Large intestine (tissue), 3 donors: ENCODE data around the gene DDR1. TPM values are rescaled to one million over a fixed set of nuclear protein-coding genes. Genes with fewer than 3 reads are reported as not detected.
A peak's percentile ranks its signal among the peaks of the same experiment; 100 is the strongest.
"Not testable (repeated sequence)": the region's sequence is repeated elsewhere in the genome, so short reads cannot be mapped to it uniquely, and the experiment has no call there.

Experiments used
- DNase-seq, 2 donors: peaks; one replicate each; pipeline versions ENCODE4 v3.0.0 to v3.0.0-alpha.2; 2013
- H3K27ac ChIP-seq: one replicate; pipeline ENCODE4 v1.5.1; 2013; ENCODE audit warnings: low read length
- H3K27me3 ChIP-seq: 2 replicates; pipeline ENCODE4 v1.6.1; 2013; ENCODE audit warnings: low read length; ENCODE audit not compliant: control insufficient read depth, insufficient read depth
- H3K36me3 ChIP-seq: 2 replicates; pipeline ENCODE4 v1.6.1; 2013; ENCODE audit warnings: low read length; ENCODE audit not compliant: control insufficient read depth, insufficient read depth
- H3K4me1 ChIP-seq: one replicate; pipeline ENCODE4 v1.6.1; 2013; ENCODE audit warnings: low read length; ENCODE audit not compliant: control insufficient read depth, insufficient read depth
- H3K4me3 ChIP-seq: one replicate; pipeline ENCODE4 v1.5.1; 2013; ENCODE audit warnings: low read length
- H3K9me3 ChIP-seq: one replicate; pipeline ENCODE4 v1.6.1; 2013; ENCODE audit warnings: mild to moderate bottlenecking, low read depth, low read length, moderate library complexity; ENCODE audit not compliant: control insufficient read depth
- WGBS: methylation state at CpG from one replicate; pipeline ENCODE4 v1.1.5; 2013; ENCODE audit warnings: low lambda C conversion rate; ENCODE audit not compliant: insufficient coverage; 5-methylcytosine and 5-hydroxymethylcytosine counted together
- polyA plus RNA-seq: library from polyadenylated mRNA; unstranded; fragments of 120-200 nt; gene quantifications from one replicate; pipeline ENCODE4 v1.2.1, GENCODE V29; 2013

The DDR1 gene
- polyA plus RNA-seq, 1 donor: 150 TPM

DNA sequence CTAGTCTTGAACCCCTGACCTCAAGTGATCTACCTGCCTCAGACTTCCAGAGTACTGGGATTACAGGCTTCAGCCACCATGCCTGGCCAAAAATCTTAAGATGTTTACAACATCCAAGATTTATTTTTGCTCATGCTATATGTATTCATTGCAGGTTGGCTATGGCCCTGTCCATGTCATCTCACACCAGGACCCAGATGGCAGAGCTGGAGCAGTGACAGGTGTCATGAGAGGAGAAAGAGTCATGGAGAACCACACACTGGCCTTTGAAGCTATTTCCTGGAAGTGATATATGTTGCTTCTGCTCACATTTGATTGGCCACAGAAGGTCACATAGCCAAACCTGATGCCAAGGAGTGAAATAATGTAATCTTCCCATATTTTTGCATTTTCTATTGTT, 13.8 kb upstream of the DDR1 start:
- DNase-seq: no peak
- no peaks in the 10 kb centered on the region for H3K27me3 ChIP-seq

DNA sequence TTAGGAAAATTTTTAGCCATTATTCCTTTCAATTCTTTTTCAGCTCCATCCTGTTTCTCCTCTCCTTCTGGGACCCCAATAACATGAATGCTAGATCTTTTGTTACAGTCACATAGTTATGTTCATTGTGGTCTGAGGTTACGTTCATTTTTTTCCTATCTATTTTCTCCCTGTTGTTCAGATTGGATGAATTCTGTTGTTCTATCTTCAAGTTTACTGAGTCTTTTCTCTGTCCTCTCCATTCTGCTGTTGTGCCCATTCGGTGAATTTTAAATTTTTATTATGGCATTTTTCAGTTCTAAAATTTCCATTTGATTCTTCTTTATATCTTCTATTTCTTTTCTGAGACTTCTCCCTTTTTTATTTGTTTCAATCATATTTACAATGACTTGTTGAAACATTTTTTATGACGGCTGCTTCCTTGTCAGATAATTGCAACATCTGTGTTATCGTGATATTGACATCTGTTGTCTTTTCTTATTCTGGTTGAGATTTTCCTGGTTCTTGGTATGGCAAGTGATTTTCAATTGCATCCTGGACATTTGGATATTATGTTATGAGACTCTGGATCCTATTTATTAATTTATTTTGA, 12.6 kb upstream of the DDR1 start:
- no peak overlapping the region for H3K4me3 ChIP-seq
- H3K9me3 ChIP-seq: peaks cover 14% of the 10 kb centered on the region
- WGBS: 67% methylated on average over 3 of the region's 4 CpGs
- no peak for DNase-seq
- H3K27me3 ChIP-seq: no peaks in the 10 kb centered on the region
- no peaks in the 10 kb centered on the region for H3K4me1 ChIP-seq
- H3K27ac ChIP-seq: no peak overlapping the region
- no peaks in the 10 kb centered on the region for H3K36me3 ChIP-seq

More for the DNA sequence above, 13.8 kb upstream of the DDR1 start:
- Histone ChIP-seq H3K4me1 (no peaks in the 10 kb centered on the region), H3K9me3 (peaks cover 14% of the 10 kb centered on the region), H3K27ac (no peak overlapping the region), H3K4me3 (no peak overlapping the region), H3K36me3 (no peaks in the 10 kb centered on the region)

DNA sequence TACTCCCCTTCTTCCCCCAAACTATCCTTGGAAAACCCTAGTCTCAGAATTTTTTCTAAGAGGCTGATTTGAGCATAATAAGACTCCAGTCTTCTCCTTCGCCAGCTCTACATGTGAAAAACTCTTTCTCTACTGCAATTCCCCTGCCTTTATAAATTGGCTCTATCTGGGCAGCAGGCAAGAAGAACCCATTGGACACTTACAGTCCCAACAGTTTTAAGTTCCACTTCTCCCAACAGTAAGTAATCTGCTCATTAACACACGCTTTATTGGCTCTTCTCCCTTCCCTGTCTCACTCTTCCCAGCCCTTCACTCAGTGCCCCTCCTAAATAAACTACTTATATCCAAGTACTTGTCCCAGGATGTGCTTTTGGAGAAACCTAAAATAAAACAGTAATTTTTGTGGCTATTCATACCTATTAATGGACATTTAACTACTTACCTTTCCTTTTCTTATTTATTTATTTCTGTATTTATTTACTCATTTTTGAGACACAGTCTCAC, 11.1 kb upstream of the DDR1 start:
- Histone ChIP-seq H3K4me3 (no peak overlapping the region), H3K36me3 (no peaks in the 10 kb centered on the region), H3K4me1 (peaks cover 4% of the 10 kb centered on the region), H3K9me3 (peaks cover 14% of the 10 kb centered on the region), H3K27ac (no peak overlapping the region), H3K27me3 (no peaks in the 10 kb centered on the region)
- no peak for DNase-seq
- no CpG with 5 or more reads among the region's 2 CpGs for WGBS

DNA sequence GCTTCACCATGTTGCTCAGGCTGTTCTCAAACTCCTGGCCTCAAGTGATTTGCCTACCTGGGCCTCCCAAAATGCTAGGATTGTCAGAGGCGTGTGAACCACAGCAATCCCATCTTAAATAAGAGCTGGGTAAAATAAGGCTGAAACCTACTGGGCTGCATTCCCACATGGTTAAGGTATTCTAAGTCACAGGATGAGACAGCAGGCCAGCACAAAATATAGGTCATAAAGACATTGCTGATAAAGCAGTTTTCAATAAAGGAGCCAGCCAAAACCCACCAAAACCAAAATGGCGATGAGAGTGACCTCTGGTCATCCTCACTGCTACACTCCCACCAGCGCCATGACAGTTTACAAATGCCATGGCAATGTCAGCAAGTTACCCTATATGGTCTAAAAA, 10.5 kb upstream of the DDR1 start:
- no CpG with 5 or more reads among the region's 3 CpGs for WGBS
- H3K4me3 ChIP-seq, H3K27ac ChIP-seq, DNase-seq, H3K36me3 ChIP-seq, H3K27me3 ChIP-seq, H3K4me1 ChIP-seq: not testable (repeated sequence)
- peaks cover 14% of the 10 kb centered on the region for H3K9me3 ChIP-seq

DNA sequence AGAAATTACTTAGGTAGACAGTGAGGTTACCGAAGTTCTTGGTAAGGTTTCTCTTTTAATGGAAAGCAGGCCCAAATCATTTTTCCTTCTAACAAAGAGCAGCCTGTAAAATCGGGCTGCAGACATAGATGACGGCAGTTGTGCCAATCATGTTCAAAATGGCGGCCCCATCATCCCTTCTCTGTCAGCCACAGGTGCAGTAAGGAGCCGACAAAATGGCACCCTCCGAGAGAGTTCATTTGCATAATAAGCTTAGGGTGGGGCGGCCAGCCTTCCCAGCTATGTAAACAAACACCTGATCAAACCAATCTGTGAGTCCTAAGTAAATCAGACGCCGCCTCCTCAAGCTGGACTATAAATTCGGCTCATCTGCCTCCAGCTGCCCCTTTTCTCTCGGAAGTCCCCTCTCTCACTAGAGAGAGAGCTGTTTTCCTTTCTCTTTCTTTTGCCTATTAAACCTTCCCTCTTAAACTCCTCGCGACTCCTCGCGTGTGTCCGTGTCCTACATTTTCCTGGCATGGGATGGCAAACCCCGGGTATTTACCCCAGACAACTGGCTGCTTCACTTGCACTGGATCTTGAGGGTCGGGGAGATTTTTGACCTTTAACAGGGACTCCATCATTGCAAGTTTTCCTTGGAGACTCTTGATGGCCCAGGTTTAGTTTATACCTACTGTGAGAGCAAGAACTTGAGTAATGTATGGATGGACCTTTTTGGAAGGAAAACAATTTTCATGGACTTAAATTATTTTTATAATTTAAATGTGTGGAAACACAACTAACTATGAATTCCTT, 8.9 kb upstream of the DDR1 start:
- no peak for DNase-seq

DNA sequence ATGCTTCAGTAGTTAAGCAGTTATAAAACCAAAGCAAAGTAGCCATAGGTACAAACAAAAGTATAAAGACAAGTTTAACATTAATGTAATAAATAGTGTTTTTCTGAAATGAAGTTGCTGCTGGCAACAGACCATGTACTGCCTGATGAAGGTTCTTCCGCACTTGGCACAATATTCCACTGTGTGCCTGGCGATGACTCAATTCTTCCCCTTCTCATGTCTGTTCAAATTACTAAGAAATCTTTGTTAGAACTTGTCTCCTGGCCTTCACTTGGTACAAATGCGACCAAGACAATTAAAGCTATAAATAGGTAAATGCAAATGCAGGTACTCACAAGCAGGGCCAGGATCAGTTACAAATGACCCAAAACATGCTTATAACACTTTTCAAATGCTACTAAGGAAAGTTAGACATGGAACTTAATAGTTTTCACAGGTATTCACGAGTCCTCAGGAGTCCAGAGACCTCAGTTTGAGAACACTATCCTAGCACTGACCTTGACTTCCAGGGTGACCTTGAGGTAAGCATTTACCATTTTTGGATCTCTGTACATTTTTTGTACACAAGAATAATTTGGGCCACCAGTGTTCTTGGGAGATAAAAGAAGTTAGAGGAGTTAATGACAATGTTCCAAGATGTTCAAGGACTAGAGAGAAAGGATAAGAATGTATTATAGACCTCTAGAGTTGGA, 8.1 kb upstream of the DDR1 start:
- Histone ChIP-seq H3K4me1 (peaks cover 4% of the 10 kb centered on the region), H3K36me3 (no peaks in the 10 kb centered on the region), H3K4me3 (no peak overlapping the region), H3K27me3 (no peaks in the 10 kb centered on the region), H3K9me3 (peaks cover 6% of the 10 kb centered on the region), H3K27ac (peak overlapping the region; percentile 6)
- peak in 1 of 2 donors; percentile 31 for DNase-seq
- WGBS: no CpG with 5 or more reads among the region's 4 CpGs

More for the DNA sequence above, 8.9 kb upstream of the DDR1 start:
- no peak overlapping the region for H3K4me3 ChIP-seq
- H3K9me3 ChIP-seq: peaks cover 7% of the 10 kb centered on the region
- 100% methylated on average over 1 of the region's 18 CpGs for WGBS
- H3K4me1 ChIP-seq: peaks cover 4% of the 10 kb centered on the region
- H3K27ac ChIP-seq: no peak overlapping the region
- H3K36me3 ChIP-seq: no peaks in the 10 kb centered on the region
- H3K27me3 ChIP-seq: no peaks in the 10 kb centered on the region

DNA sequence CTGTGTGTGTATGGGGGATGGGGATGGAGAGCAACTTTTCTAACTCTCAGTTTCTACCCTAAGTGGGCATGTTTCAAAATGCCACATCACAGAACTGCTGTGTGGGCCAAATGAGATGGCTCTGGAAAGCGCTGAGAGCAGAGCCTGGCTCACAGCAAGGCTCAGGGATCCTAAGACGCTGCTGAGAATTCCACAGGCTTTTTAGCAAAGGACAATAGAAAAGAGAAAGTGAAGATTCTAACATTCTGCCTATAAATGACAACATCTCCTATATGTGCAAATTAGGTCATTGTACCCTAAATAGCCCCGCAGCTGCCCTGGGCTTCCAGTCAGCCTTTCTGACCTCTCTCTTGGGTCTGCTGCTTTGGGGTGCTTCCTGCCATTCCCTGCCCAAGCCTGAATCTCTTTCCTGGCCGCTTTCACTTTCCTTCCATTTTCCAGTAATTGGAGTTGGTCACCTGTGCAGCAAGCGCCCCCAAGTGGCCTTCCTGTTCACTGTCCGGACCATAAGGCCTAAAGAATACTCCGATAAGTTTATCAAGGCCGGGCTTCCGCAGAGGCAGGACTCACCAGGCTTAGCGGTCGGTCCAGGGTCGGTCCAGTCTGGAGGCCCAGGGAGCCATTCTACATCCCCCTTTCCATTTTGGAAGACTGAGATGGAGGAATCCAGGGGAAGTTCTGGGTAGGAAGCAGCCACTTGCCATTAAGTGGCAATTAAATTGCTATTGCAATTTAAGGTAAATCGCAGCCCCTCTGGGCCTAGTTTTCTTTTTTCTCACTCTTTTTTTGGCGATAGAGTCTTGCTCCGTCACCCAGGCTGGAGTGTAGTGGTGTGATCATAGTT, 6.7 kb upstream of the DDR1 start:
- DNase-seq: peak; percentile 82 to 89
- WGBS: 0% methylated on average over 1 of the region's 15 CpGs
- peak overlapping the region; percentile 22 for H3K4me3 ChIP-seq
- H3K36me3 ChIP-seq: no peaks in the 10 kb centered on the region
- peaks cover 2% of the 10 kb centered on the region for H3K9me3 ChIP-seq
- H3K27ac ChIP-seq: peak overlapping the region; percentile 40
- H3K4me1 ChIP-seq: peaks cover 15% of the 10 kb centered on the region
- no peaks in the 10 kb centered on the region for H3K27me3 ChIP-seq

DNA sequence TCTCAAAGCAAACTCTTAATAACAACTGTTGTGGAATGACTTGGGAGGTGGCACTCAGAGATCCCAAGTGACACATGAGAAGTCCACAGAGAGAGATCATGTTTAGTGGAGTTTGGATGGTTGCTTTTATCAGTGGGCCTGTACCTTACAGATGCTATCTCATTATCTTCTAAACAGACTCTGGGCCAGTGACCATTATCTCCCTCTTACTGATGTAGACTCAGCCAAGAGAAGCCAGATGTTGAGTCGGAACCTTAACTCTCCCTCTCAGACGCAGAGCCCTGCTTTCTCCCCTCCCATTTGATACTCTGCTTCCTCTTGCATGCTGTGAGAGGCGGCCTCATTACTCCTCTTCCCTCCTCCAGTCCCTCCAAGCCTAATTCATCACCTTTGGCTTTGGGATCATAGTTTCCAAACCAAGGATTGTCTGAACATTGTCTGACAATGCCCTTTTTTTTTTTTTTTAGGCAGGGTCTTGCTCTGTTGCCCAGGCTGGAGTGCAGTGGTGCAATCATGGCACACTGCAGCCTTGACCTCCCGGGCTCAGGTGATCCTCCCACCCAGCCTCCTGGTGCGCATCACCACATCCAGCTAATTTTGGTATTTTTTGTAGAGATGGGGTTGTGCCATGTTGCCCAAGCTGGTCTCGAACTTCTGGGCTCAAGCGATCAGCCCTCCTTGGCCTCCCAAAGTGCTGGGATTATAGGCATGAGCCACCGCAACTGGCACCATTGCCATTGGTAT, 4.5 kb upstream of the DDR1 start:
- no peak overlapping the region for H3K27ac ChIP-seq
- no peak overlapping the region for H3K4me3 ChIP-seq
- H3K27me3 ChIP-seq: no peaks in the 10 kb centered on the region
- no CpG with 5 or more reads among the region's 8 CpGs for whole genome bisulfite sequencing
- DNase-seq: no peak
- no peaks in the 10 kb centered on the region for H3K36me3 ChIP-seq
- peaks cover 21% of the 10 kb centered on the region for H3K4me1 ChIP-seq
- H3K9me3 ChIP-seq: peaks cover 2% of the 10 kb centered on the region

DNA sequence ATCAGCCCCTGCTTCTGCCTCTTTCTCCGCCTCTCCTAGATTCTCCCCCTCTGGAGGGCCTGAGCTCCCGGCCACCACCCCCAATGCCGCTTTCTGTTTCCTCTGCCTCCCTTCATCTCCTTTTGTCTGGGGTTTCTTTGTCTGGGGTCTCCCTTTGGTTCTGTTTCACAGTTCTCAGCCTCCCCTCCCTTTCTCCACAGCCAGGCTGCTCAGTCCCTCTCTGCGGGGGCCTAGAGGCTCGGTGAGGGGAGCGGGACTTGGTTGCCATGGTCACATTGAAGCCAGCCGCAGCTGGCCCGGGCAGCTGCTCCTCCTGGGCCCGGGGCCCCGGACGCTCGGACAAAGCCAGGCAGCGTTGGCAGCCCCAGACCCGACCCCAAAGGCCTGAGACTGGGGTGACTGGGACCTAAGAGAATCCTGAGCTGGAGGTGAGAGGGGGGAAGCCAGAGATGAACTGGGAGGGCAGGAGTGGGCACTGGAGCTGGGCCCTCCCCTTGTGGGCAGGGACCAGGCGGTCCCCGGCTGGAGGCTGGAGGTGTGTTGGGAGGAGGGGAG, 3.5 kb upstream of the DDR1 start:
- peaks cover 30% of the 10 kb centered on the region for H3K4me1 ChIP-seq

More for the DNA sequence above, 3.5 kb upstream of the DDR1 start:
- Histone ChIP-seq H3K27ac (peak overlapping the region; percentile 94), H3K27me3 (no peaks in the 10 kb centered on the region), H3K9me3 (peaks cover 2% of the 10 kb centered on the region), H3K36me3 (no peaks in the 10 kb centered on the region), H3K4me3 (no peak overlapping the region)
- no peak for DNase-seq
- 86% methylated on average over 3 of the region's 16 CpGs for WGBS
